ENCODE measurements around the gene TGFBR3L.
"Not testable (repeated sequence)": the region's sequence is repeated elsewhere in the genome, so short reads cannot be mapped to it uniquely, and the experiment has no call there.

The TGFBR3L gene

GRCh38 chr19:7905268-7905667 is 9.4 kb upstream of the TGFBR3L start:
- no peak for DNase-seq

- no peak for DNase-seq
Measured at GRCh38 chr19:7905859-7906258, 8.8 kb upstream of the TGFBR3L start.

- no peak for DNase-seq
Measured at GRCh38 chr19:7907122-7907521, 7.5 kb upstream of the TGFBR3L start.

- no peak for DNase-seq
Measured at GRCh38 chr19:7907544-7907943, 7.1 kb upstream of the TGFBR3L start.

- DNase-seq, result no peak
Measured at GRCh38 chr19:7908078-7908699, 6.4 kb upstream of the TGFBR3L start.

- no peak for DNase-seq
Measured at GRCh38 chr19:7908742-7909461, 5.7 kb upstream of the TGFBR3L start.

- no peak for DNase-seq
Measured at GRCh38 chr19:7909471-7910067, 5.1 kb upstream of the TGFBR3L start.

- no peak for DNase-seq
Measured at GRCh38 chr19:7910321-7911161, 4.1 kb upstream of the TGFBR3L start.

- no peak for DNase-seq
Measured at GRCh38 chr19:7911508-7912143, 3.0 kb upstream of the TGFBR3L start.

GRCh38 chr19:7912144-7912696 is 2.4 kb upstream of the TGFBR3L start:
- DNase-seq, result no peak

- no peak for DNase-seq
Measured at GRCh38 chr19:7912697-7913564, 1.7 kb upstream of the TGFBR3L start.

GRCh38 chr19:7913652-7914051 is 978 bp upstream of the TGFBR3L start:
- DNase-seq, result no peak

- no peak for DNase-seq
Measured at GRCh38 chr19:7914099-7914498, 531 bp upstream of the TGFBR3L start.

- no peak for DNase-seq
Measured at GRCh38 chr19:7915250-7916102, 846 bp downstream of the TGFBR3L start.

- peak in 1 of 2 donors; percentile 38 for DNase-seq
Measured at GRCh38 chr19:7916103-7916954, 1.7 kb downstream of the TGFBR3L start.

- no peak for DNase-seq
Measured at GRCh38 chr19:7916955-7917266, 2.3 kb downstream of the TGFBR3L start.

GRCh38 chr19:7917267-7918061 is 2.8 kb downstream of the TGFBR3L start:
- peak; percentile 54 to 56 for DNase-seq

- not testable (repeated sequence) for DNase-seq
Measured at GRCh38 chr19:7918062-7918614, 3.5 kb downstream of the TGFBR3L start.

Measured in activated CD4-positive, alpha-beta T cell treated with anti-CD3 and anti-CD28 coated beads for 4 hours (primary cell).